GM18507 (cell line): ENCODE data around the gene LGR5.
A peak's percentile ranks its signal among the peaks of the same experiment; 100 is the strongest.

Experiments
- DNase-seq: peaks from one replicate; pipeline ENCODE4 v3.0.0; 2011; ENCODE audit warnings: low read depth; ENCODE audit not compliant: insufficient read length; ENCODE audit errors: extremely low spot score
- FAIRE-seq: peaks from 2 replicates; lab custom pipeline; 2011; peaks lifted over from hg19 to GRCh38; lab: Jason Lieb, UNC

Gene LGR5, protein sequence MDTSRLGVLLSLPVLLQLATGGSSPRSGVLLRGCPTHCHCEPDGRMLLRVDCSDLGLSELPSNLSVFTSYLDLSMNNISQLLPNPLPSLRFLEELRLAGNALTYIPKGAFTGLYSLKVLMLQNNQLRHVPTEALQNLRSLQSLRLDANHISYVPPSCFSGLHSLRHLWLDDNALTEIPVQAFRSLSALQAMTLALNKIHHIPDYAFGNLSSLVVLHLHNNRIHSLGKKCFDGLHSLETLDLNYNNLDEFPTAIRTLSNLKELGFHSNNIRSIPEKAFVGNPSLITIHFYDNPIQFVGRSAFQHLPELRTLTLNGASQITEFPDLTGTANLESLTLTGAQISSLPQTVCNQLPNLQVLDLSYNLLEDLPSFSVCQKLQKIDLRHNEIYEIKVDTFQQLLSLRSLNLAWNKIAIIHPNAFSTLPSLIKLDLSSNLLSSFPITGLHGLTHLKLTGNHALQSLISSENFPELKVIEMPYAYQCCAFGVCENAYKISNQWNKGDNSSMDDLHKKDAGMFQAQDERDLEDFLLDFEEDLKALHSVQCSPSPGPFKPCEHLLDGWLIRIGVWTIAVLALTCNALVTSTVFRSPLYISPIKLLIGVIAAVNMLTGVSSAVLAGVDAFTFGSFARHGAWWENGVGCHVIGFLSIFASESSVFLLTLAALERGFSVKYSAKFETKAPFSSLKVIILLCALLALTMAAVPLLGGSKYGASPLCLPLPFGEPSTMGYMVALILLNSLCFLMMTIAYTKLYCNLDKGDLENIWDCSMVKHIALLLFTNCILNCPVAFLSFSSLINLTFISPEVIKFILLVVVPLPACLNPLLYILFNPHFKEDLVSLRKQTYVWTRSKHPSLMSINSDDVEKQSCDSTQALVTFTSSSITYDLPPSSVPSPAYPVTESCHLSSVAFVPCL

DNA sequence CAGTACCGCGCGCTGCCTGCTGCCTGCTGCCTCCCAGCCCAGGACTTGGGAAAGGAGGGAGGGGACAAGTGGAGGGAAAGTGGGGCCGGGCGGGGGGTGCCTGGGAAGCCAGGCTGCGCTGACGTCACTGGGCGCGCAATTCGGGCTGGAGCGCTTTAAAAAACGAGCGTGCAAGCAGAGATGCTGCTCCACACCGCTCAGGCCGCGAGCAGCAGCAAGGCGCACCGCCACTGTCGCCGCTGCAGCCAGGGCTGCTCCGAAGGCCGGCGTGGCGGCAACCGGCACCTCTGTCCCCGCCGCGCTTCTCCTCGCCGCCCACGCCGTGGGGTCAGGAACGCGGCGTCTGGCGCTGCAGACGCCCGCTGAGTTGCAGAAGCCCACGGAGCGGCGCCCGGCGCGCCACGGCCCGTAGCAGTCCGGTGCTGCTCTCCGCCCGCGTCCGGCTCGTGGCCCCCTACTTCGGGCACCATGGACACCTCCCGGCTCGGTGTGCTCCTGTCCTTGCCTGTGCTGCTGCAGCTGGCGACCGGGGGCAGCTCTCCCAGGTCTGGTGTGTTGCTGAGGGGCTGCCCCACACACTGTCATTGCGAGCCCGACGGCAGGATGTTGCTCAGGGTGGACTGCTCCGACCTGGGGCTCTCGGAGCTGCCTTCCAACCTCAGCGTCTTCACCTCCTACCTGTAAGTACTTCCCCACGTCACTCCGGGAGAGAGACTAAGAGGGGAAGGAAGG lies at the start of gene LGR5:
Gene LGR5, plus strand, starts transcription at position 186 of the 732 bp plus-strand sequence. Its CDS starts 283 bp downstream, at position 469.
- FAIRE-seq: no peak
- DNase-seq: no peak

DNA sequence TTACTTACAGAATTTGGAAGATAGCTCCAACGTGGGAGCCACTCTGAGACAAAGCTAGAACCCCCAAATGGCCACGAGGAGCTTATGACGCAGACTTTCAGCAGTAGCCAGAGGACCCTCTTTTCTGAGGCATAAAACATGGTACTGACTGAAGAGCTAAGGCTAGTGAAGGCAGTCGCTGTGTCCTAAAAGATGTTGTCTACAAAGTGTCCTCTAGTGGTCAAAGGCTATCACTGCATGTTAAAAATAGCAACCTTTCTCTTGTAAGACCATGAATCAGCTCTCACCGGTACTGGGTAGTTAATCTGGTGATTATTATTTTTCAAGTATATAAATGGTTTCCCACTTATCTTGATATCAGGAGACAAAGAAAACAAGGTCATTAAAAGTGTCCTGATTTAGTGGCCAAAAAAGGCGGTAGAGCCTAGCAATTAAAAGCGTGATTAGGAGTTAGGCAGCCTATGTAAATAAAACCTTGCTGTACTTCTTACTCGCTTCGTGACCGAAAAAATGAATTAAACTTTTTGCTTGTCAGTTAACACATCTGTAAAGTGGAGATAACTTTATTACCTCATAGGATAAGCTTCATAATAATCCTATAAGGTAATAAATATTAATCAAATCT lies 47.0 kb upstream of the LGR5 start:
- FAIRE-seq (peak; percentile 64), DNase-seq (peak; percentile 12)

DNA sequence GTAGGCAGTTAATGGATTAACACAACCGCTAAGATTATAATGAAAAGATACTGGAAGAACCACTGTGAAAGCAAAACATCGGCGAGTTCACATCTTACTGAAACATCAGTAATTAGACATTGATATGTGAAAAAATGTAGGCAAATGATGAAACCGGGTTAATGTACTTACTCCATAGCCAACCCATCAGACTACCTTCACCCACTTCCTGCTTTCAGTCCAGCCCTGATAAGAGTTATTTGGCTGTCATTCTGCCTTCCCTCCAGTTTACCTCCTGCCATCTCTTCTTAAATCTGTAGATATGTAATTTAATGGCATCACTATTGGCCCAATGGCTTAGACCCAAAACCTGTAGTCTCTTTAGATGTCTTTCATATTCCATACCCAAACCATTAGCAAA lies 46.0 kb upstream of the LGR5 start:
- DNase-seq: no peak

DNA sequence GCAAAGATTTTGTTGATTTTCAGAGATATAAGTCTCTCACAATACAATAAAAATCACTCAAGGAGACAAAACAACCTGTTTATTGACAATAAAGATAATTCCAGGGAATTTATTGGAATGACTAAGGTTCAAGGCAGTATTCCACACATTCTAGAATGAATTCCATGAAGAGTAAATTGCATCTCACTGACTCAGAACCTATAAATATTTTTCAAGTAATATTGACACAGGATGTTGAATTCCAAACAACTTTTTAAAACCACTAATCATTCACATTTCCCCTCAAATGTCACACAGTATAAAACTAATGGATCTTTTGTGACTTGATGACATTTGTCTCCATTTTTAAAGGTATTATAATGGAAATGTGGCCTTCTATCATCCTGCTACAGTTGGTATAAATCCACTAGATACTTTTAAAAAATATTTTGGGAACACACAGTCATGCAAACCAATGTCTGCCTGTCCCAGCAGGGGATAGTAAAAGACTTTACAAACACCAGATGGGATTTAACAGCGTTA lies 42.1 kb upstream of the LGR5 start:
- no peak for DNase-seq
- FAIRE-seq: no peak

More for the DNA sequence above, 46.0 kb upstream of the LGR5 start:
- FAIRE-seq: no peak

DNA sequence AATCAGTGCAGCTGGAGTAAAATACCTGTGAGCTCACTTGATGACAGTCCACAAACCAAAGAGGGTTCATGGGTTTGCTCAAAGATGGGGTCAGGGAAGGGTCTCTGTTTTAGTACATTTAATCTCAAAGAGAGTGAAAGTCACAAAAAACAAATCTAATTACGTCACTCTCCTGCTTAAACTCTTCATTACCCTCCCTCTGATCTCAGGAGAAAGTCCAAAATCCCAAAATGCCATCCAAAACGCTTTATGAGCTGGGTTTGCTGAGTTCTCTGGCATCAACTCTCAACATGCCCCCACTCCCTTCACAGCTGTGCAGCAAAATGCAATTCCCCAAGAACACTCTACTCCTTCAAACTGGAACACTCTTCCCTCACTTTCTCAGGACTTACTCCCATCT lies 40.4 kb upstream of the LGR5 start:
- no peak for FAIRE-seq
- no peak for DNase-seq

DNA sequence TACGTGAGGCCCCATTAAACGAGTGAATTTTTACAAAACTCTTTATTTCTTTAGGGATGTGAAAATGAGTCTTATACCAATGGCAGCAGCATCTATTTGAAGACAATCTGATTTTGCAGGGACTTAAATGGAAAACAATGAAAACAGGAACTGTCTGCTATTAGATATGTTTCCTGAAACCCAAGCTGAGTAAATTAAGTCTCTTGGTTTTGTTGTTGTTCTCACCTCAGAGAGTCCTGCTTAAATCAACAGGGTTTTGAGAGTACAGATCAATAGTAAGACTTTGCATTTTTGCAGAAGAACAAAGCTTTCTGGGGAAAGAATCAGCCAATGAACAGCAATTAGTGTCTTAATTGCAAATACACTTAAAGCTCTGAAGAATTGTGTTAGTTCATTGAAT lies 39.1 kb upstream of the LGR5 start:
- FAIRE-seq: no peak
- no peak for DNase-seq

DNA sequence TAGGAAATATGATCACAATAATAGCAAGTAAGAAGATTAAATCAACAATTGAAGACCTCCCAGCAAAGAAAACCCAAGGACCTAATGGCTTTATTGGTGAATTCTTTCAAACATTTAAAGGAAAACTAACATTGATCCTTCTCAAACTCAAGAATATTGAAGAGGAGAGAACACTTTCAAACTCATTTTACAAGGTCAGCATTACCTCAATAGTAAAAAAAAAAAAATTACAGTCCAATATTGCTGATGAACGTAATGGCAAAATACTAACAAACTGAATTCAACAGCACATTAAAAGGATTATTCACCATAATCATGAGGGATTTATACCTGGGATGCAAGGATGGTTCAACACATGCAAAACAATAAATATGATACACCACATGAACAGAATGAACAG lies 33.7 kb upstream of the LGR5 start:
- DNase-seq: no peak
- FAIRE-seq: no peak

DNA sequence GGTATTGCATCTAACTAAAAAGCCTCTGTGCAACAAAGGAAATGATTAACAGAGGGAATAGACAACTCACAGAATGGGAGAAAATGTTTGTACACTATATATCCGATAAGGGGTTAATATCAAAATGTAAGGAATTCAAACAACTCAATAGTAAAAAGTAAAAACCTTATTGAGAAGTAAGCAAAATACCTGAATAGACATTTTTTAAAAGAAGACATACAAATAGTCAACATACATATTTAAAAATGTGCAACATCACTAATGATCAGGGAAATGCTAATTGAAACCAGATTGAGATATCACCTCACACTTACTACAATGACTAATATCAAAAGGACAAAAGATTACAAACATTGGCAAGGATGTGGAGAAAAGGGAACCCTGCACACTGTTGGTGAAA lies 31.9 kb upstream of the LGR5 start:
- DNase-seq: no peak
- no peak for FAIRE-seq

DNA sequence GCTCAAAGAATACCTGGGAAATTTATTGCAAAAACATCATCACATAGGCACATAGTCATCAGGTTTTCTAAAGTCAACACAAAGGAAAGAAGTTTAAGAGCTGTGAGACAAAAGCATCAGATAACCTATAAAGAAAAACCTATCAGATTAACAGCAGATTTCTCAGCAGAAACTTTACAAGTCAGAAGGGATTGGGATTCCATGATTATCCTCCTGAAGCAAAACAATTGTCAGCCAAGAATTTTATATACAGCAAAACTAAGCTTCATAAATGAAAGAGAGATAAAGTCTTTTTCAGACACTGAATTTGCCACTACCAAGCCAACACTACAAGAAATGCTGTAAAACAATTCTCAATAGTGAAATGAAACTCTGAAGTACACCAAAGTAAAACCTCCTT lies 28.8 kb upstream of the LGR5 start:
- no peak for DNase-seq
- FAIRE-seq: no peak

DNA sequence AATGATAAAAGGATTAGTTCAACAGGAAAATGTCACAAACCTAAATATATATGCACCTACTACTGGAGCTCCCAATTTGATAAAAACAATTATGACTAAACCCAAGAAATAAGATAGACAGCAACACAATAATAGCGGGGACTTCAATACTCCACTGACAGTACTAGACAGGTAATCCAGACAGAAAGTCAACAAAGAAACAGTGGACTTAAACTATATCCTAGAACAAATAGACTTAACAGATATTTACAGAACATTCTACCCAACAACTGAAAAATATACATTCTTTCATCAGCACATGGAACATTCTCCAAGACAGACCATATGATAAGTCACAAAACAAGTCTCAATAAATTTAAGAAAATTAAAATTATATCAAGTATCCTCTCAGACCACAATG lies 28.0 kb upstream of the LGR5 start:
- no peak for FAIRE-seq
- DNase-seq: no peak

DNA sequence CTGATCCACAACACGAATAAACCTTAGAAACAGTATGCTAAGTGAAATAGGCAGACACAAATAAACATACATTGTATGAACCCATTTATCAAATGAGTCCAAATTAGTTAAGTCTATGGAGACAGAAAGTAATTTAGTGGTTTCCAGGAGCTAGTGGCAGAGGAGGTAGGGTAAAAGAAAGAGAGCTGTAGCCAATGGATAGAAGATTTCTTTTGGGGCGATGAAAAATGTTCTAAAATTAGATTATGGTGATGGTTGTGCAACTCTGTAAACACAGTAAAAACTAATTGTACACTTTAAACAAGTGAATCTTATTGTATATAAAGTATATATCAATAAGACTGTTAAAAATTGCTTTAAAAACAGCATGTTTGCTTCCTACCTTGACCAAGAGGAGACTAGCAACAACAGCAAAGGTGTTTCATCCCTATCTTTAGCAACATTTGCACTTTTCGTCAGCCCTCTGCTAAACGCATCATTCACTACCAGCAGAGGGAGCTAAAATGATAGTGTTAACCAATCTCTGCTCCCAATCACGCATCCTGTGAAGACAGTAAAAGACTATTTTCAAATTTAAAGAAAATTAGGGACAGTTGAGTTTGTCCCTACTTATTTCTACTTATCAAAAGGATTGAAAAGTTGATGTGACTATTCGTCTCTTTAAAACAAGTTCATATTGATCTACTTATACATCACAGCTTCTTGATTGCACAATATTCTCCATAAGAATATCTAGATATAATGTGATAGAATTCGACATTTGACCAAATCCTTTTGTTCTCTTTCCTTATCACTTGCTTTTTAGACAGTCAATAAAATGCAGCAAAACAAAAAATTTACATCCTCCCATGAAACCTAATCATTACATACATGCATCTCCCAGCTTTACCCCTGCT lies 24.0 kb upstream of the LGR5 start:
- FAIRE-seq (peak; percentile 72), DNase-seq (no peak)

DNA sequence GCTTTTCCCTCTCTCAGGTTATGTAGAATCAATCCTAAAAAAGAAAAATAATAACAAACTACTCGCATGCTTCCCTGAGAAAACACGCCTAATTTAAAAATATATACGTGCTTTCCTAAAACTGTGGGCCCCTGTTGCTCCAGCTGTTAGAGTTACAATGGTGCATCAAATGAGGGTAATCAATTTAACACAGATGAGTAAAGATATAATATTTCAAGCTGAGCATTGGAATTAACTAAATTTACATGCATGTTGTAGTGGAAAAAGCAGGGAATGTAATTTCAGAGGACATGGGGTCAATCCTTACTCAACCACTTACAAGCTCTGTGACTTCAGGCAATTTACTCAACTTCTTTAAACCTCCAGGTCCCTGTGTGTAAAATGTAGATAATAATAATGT lies 22.4 kb upstream of the LGR5 start:
- DNase-seq: no peak
- FAIRE-seq: no peak

DNA sequence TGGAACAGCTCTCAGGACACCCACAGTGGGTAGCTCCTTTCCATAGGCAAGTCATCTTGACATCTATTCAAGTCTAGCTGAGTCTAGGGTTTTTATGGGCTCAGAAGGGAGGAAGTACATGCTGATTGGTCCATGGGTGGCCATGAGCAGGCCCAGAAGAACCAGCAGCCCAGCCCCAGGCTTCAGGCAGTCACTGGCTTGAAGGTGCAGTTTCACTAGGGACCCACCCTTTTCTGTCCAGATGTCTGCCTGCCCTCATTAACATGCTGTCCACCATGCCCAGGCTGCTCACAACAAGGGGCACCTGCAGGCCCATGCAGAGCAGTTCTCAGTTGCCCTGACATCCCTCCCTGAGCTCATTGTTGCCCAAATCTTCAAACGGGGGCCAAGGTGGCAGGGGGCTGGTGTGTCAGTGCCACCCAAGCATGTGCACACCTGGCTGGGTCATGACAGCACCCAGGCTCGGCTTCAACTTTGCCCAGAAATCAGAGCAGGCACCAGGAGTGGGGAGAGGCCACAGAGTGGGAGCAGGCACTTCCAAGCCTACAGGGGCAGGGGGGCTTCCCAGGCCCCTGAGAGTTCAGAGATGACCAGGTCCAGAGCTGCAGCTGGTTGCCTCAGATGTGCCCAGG lies 18.7 kb upstream of the LGR5 start:
- DNase-seq (no peak), FAIRE-seq (no peak)

DNA sequence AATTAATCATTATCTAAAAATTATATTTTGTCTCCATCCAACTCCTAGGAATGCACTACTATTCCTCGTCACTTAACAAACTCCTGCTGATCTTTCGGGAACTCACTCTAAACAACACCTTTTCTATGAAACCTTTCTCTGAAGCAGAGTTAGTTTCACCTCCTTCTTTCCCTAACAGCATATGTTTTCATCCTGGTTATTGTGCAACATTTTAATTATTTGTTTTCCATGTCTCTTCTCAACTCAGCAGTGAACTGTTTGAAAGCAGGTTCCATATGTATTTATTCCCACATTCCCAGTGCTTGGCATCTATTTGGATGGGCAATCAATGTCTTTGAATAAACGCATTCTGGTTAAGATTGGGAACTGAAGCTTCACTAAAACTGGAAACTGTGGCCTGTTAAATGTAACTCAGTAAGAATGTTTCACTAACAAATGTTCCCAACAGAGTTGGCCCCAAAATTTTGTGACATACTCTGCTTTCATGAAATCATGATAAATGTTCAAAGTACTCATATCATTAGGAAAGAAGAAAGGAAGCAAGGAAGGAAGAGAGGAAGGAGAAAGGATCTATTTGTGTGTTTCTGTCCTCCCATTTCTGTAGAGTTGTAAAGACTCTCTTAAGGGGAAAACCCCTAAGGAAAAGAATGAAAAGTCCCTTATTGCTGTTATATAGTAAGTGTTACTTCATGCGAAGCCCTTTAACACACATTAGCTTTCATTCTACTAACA lies 13.9 kb upstream of the LGR5 start:
- FAIRE-seq (no peak), DNase-seq (no peak)

DNA sequence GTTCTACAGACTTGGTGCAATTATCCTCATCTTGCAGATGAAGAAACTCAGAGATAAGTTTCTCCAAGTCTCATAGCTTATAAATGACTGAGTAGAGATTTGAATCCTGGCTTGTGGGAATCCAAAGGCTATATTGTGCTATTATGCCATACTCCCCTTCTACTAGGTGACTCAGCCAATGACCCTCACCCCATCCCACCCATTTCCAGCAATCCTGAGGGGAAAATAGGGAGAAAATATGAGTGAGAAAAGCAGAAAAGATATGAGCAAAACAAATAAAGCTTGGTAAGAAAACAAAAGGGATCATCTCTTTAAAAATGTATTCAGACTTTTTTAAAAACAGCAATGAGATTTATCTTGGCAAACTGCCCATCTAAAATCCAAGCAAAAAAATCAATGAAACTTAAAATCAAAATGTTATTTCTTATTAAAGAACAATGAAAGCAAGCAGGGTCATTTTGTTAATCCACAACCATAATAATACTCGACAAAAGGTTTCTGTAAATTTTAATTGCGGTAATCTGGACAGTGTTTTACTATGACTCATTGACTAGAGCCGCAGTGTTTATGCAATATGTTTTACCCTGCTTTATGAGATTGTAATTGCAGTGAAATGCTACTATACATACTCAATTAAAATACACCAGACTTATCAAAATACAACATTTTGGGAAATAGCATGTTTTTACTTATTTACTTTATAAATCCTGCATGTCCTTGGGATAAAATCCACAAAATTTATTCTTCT lies 13.1 kb upstream of the LGR5 start:
- FAIRE-seq (no peak), DNase-seq (no peak)

DNA sequence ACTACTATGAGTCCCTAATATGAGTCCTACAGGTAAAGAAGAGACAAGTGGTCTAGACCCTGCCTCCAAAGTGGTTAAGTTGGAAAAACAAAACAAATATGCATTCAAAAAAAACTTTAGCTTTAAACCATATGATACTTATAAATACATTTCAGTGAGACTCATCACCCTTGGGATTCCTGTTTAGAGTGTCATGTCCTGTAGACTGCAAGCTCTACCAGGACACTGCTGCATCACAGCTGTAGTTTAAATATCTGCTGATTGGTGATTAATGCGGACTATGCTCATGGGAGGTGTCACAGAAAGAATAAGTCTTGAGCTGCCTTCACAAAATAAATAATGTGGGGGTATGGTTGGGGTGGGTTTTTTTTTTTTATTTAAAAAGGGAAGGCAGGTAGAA lies 8.8 kb upstream of the LGR5 start:
- DNase-seq (no peak), FAIRE-seq (no peak)

DNA sequence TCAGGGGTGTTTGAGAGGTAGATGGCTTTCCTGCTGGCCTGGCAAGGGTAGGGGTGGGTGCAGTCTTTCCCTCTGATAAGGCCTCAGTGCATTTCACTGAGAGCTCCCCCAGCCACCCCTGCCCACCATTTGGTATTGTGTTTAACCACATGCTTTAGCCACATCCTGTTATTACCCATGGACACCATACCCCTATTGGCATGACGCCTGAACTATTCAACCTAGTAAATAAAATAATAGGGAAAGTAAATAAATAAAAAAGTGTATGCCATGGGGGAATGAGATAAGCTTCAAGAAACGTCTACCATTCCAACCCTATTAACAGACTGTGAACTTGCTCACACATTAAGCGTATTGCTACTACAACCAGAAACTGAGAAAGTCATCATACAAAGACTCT lies 7.6 kb upstream of the LGR5 start:
- no peak for DNase-seq
- FAIRE-seq: no peak
